Measurements from ENCODE around the gene FBLN1.

The FBLN1 gene

DNA sequence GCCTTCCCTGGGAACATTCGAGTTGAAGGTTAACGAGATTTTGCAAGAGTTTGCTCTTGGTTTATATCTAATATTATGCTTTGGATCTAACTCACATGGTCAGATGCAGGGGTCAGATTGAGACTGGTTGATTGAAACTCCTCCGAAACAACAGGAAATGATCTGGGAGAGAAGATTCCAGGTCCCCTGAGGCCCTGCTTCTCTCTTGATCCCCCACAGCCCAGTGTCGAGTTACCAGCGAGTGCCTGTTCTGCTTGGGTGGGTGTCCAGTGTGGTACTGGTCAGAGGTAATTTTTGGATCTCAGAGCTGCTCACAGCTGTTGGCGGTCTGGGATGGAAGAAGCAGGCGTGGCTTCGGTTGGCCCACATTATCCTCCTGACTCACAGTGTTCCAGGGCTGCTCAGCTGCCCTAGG is 9.2 kb downstream of the FBLN1 start:
- Histone ChIP-seq H2BK15ac (ENCODE audit: low read depth, poor library complexity, severe bottlenecking) (no peak overlapping the region), H3K14ac (ENCODE audit: low read length in 2 of 2) (no peak overlapping the region)

DNA sequence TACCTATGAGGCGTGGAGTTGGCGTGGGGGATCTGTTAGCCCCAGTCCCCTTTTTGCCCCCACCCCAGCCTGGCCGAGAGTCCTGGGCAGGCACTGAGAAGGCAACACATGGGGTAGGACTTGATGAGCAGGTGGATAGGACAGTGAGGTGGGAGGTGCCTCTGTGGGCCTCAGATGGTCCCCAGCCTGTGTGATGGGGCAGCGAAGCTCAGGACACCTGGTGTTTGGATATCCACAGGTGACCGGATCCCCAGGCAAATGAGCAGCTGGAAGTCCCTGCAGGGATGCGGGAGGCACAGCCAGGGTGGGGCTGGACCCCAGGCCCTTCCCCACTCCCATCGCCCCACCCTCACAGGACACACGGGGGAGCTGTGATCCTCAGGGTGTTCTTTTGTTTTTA is 9.7 kb downstream of the FBLN1 start:
- H4K8ac ChIP-seq (ENCODE audit: low read length), result peak overlapping the region; percentile 66
- no peaks in the 10 kb centered on the region for H3K27me3 ChIP-seq (ENCODE audit: control insufficient read depth in 1 of 2, insufficient read depth in 1 of 2, low read length in 2 of 2)
- H2AFZ ChIP-seq (ENCODE audit: low read depth, low read length), result no peak overlapping the region
- no peaks in the 10 kb centered on the region for H3K9me3 ChIP-seq (ENCODE audit: control insufficient read depth, low read length)
- WGBS, result 92% methylated on average over 5 of the region's 8 CpGs
- peak overlapping the region; percentile 59 to 92 for H3K18ac ChIP-seq (ENCODE audit: low read depth in 1 of 2, low read length in 2 of 2)
- peak overlapping the region; percentile 80 to 82 for H2BK12ac ChIP-seq (ENCODE audit: low read length in 2 of 2)
- peak overlapping the region; percentile 79 for H2BK5ac ChIP-seq (ENCODE audit: low read depth, low read length, poor library complexity, severe bottlenecking)
- H2BK120ac ChIP-seq (ENCODE audit: low read depth, low read length), result peak overlapping the region; percentile 22
- no peak overlapping the region for H3K4me2 ChIP-seq (ENCODE audit: low read length, poor library complexity, severe bottlenecking)
- H3K27ac ChIP-seq (ENCODE audit: low read length, poor library complexity, severe bottlenecking), result peak overlapping the region; percentile 96
- peak overlapping the region; percentile 75 to 83 for H3K4ac ChIP-seq (ENCODE audit: low read depth in 1 of 2, low read length in 2 of 2)
- H3K79me1 ChIP-seq (replicated peaks; ENCODE audit: low read length, poor library complexity, severe bottlenecking), result peaks cover 3% of the 10 kb centered on the region
- no peak overlapping the region for H3K4me3 ChIP-seq (ENCODE audit: insufficient read depth in 1 of 2, low read depth in 1 of 2, low read length in 2 of 2)
- H3K36me3 ChIP-seq (ENCODE audit: control insufficient read depth in 1 of 2, insufficient read depth in 2 of 2, low read depth in 1 of 2, low read length in 2 of 2), result peaks cover 9 to 26% of the 10 kb centered on the region in 2 experiments
- H3K4me1 ChIP-seq (ENCODE audit: control insufficient read depth, insufficient read depth, low read depth, low read length), result peaks cover 68% of the 10 kb centered on the region
- peak overlapping the region; percentile 98 for H2AK5ac ChIP-seq (ENCODE audit: low read length, severe bottlenecking)
- DNase-seq, result no peak
- peak overlapping the region; percentile 1 for H2BK15ac ChIP-seq (ENCODE audit: low read depth, poor library complexity, severe bottlenecking)
- peak overlapping the region; percentile 88 for H4K91ac ChIP-seq (ENCODE audit: low read length)
- H3K9ac ChIP-seq (ENCODE audit: low read length), result peak overlapping the region; percentile 21
- H3K14ac ChIP-seq (ENCODE audit: low read length in 2 of 2), result peak overlapping the region in 1 of 2 experiments; percentile 58
- H3K23ac ChIP-seq (ENCODE audit: low read length in 2 of 2), result peak overlapping the region in 1 of 2 experiments; percentile 63

More for the DNA sequence above, 9.2 kb downstream of the FBLN1 start:
- no peak overlapping the region for H2AFZ ChIP-seq (ENCODE audit: low read depth, low read length)
- peak; percentile 91 for DNase-seq
- H3K79me1 ChIP-seq (replicated peaks; ENCODE audit: low read length, poor library complexity, severe bottlenecking), result peaks cover 2% of the 10 kb centered on the region
- H4K8ac ChIP-seq (ENCODE audit: low read length), result no peak overlapping the region
- H4K91ac ChIP-seq (ENCODE audit: low read length), result peak overlapping the region; percentile 88
- H3K18ac ChIP-seq (ENCODE audit: low read depth in 1 of 2, low read length in 2 of 2), result peak overlapping the region; percentile 59 to 92
- no peaks in the 10 kb centered on the region for H3K9me3 ChIP-seq (ENCODE audit: control insufficient read depth, low read length)
- no peak overlapping the region for H3K4me3 ChIP-seq (ENCODE audit: insufficient read depth in 1 of 2, low read depth in 1 of 2, low read length in 2 of 2)
- peak overlapping the region; percentile 96 for H3K27ac ChIP-seq (ENCODE audit: low read length, poor library complexity, severe bottlenecking)
- H3K27me3 ChIP-seq (ENCODE audit: control insufficient read depth in 1 of 2, insufficient read depth in 1 of 2, low read length in 2 of 2), result no peaks in the 10 kb centered on the region
- H3K4me1 ChIP-seq (ENCODE audit: control insufficient read depth, insufficient read depth, low read depth, low read length), result peaks cover 66% of the 10 kb centered on the region
- H2BK12ac ChIP-seq (ENCODE audit: low read length in 2 of 2), result peak overlapping the region; percentile 17 to 82
- no peak overlapping the region for H3K4me2 ChIP-seq (ENCODE audit: low read length, poor library complexity, severe bottlenecking)
- peak overlapping the region; percentile 79 for H2BK5ac ChIP-seq (ENCODE audit: low read depth, low read length, poor library complexity, severe bottlenecking)
- peaks cover 9 to 27% of the 10 kb centered on the region in 2 experiments for H3K36me3 ChIP-seq (ENCODE audit: control insufficient read depth in 1 of 2, insufficient read depth in 2 of 2, low read depth in 1 of 2, low read length in 2 of 2)
- peak overlapping the region; percentile 16 for H3K9ac ChIP-seq (ENCODE audit: low read length)
- H3K4ac ChIP-seq (ENCODE audit: low read depth in 1 of 2, low read length in 2 of 2), result peak overlapping the region in 1 of 2 experiments; percentile 83
- 36% methylated on average over 8 of the region's 8 CpGs for WGBS
- no peak overlapping the region for H2AK5ac ChIP-seq (ENCODE audit: low read length, severe bottlenecking)
- H2BK120ac ChIP-seq (ENCODE audit: low read depth, low read length), result peak overlapping the region; percentile 22
- H3K23ac ChIP-seq (ENCODE audit: low read length in 2 of 2), result no peak overlapping the region

DNA sequence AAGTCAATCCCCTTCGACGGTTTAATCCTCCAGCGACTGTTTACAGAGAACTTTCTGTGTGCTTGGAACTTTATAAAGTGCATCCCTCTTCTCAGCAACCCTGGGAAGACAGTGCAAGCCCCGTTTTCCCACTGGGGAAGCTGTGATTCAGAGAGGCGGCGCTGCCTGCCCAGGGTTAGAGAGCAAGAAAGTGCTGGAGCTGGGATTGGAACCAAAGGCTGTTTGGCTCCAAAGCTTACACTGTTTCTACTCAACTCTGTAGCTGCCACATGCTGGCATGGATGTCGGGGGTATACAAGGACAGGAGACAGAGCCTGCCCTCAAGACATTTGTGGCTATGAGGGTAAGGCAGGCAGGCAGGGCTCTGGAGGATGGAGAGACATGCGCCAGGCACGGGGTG is 13.0 kb downstream of the FBLN1 start:
- peak overlapping the region; percentile 40 for H3K9ac ChIP-seq (ENCODE audit: low read length)
- H2BK15ac ChIP-seq (ENCODE audit: low read depth, poor library complexity, severe bottlenecking), result no peak overlapping the region
- no peaks in the 10 kb centered on the region for H3K9me3 ChIP-seq (ENCODE audit: control insufficient read depth, low read length)
- DNase-seq, result no peak
- H2BK120ac ChIP-seq (ENCODE audit: low read depth, low read length), result no peak overlapping the region
- no peak overlapping the region for H3K4ac ChIP-seq (ENCODE audit: low read depth in 1 of 2, low read length in 2 of 2)
- H3K23ac ChIP-seq (ENCODE audit: low read length in 2 of 2), result no peak overlapping the region
- H2AK5ac ChIP-seq (ENCODE audit: low read length, severe bottlenecking), result peak overlapping the region; percentile 13
- H3K36me3 ChIP-seq (ENCODE audit: control insufficient read depth in 1 of 2, insufficient read depth in 2 of 2, low read depth in 1 of 2, low read length in 2 of 2), result peaks cover 20 to 36% of the 10 kb centered on the region in 2 experiments
- H3K4me2 ChIP-seq (ENCODE audit: low read length, poor library complexity, severe bottlenecking), result no peak overlapping the region
- no peak overlapping the region for H2BK5ac ChIP-seq (ENCODE audit: low read depth, low read length, poor library complexity, severe bottlenecking)
- peak overlapping the region in 1 of 2 experiments; percentile 4 for H2BK12ac ChIP-seq (ENCODE audit: low read length in 2 of 2)
- peak overlapping the region in 1 of 2 experiments; percentile 69 for H3K14ac ChIP-seq (ENCODE audit: low read length in 2 of 2)
- H4K8ac ChIP-seq (ENCODE audit: low read length), result peak overlapping the region; percentile 72
- no peaks in the 10 kb centered on the region for H3K27me3 ChIP-seq (ENCODE audit: control insufficient read depth in 1 of 2, insufficient read depth in 1 of 2, low read length in 2 of 2)
- H3K79me1 ChIP-seq (replicated peaks; ENCODE audit: low read length, poor library complexity, severe bottlenecking), result peaks cover 10% of the 10 kb centered on the region
- H3K18ac ChIP-seq (ENCODE audit: low read depth in 1 of 2, low read length in 2 of 2), result peak overlapping the region; percentile 4 to 63
- H4K91ac ChIP-seq (ENCODE audit: low read length), result peak overlapping the region; percentile 23
- H3K4me1 ChIP-seq (ENCODE audit: control insufficient read depth, insufficient read depth, low read depth, low read length), result peaks cover 59% of the 10 kb centered on the region
- H2AFZ ChIP-seq (ENCODE audit: low read depth, low read length), result no peak overlapping the region
- WGBS, result 88% methylated on average over 8 of the region's 9 CpGs
- H3K4me3 ChIP-seq (ENCODE audit: insufficient read depth in 1 of 2, low read depth in 1 of 2, low read length in 2 of 2), result peak overlapping the region in 1 of 2 experiments; percentile 34
- H3K27ac ChIP-seq (ENCODE audit: low read length, poor library complexity, severe bottlenecking), result peak overlapping the region; percentile 84

DNA sequence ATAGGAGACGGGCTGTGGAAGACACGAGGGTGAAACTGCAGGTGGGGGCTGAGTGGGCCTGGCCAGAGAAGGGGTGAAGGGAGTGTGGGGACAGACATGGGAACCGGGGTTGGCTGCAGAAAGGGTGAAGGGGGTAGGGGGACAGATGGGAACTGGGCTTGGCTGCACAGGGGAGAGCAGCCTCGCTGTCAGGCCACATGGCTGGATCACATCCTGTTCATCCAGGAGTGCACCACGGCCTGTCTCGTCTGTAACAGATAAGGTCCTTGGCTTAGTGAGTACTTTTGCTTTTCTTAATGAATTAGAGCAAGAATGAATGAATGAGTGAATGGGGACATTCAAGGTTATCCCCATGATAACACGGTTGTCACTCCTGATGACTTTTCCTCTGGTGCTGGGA is 13.5 kb downstream of the FBLN1 start:
- no peak overlapping the region for H3K4me3 ChIP-seq (ENCODE audit: insufficient read depth in 1 of 2, low read depth in 1 of 2, low read length in 2 of 2)
- no peak overlapping the region for H2BK15ac ChIP-seq (ENCODE audit: low read depth, poor library complexity, severe bottlenecking)
- 88% methylated on average over 7 of the region's 7 CpGs for WGBS
- H3K4me1 ChIP-seq (ENCODE audit: control insufficient read depth, insufficient read depth, low read depth, low read length), result peaks cover 58% of the 10 kb centered on the region
- no peak overlapping the region for H3K23ac ChIP-seq (ENCODE audit: low read length in 2 of 2)
- H2BK5ac ChIP-seq (ENCODE audit: low read depth, low read length, poor library complexity, severe bottlenecking), result no peak overlapping the region
- H2BK120ac ChIP-seq (ENCODE audit: low read depth, low read length), result no peak overlapping the region
- peak overlapping the region; percentile 4 to 63 for H3K18ac ChIP-seq (ENCODE audit: low read depth in 1 of 2, low read length in 2 of 2)
- peaks cover 10% of the 10 kb centered on the region for H3K79me1 ChIP-seq (replicated peaks; ENCODE audit: low read length, poor library complexity, severe bottlenecking)
- peak overlapping the region in 1 of 2 experiments; percentile 2 for H3K4ac ChIP-seq (ENCODE audit: low read depth in 1 of 2, low read length in 2 of 2)
- H3K9me3 ChIP-seq (ENCODE audit: control insufficient read depth, low read length), result no peaks in the 10 kb centered on the region
- peak overlapping the region in 1 of 2 experiments; percentile 4 for H2BK12ac ChIP-seq (ENCODE audit: low read length in 2 of 2)
- peaks cover 22 to 41% of the 10 kb centered on the region in 2 experiments for H3K36me3 ChIP-seq (ENCODE audit: control insufficient read depth in 1 of 2, insufficient read depth in 2 of 2, low read depth in 1 of 2, low read length in 2 of 2)
- peak overlapping the region; percentile 84 for H3K27ac ChIP-seq (ENCODE audit: low read length, poor library complexity, severe bottlenecking)
- H3K4me2 ChIP-seq (ENCODE audit: low read length, poor library complexity, severe bottlenecking), result no peak overlapping the region
- H2AK5ac ChIP-seq (ENCODE audit: low read length, severe bottlenecking), result peak overlapping the region; percentile 13
- peak overlapping the region; percentile 23 for H4K91ac ChIP-seq (ENCODE audit: low read length)
- DNase-seq, result no peak
- H4K8ac ChIP-seq (ENCODE audit: low read length), result peak overlapping the region; percentile 72
- H3K27me3 ChIP-seq (ENCODE audit: control insufficient read depth in 1 of 2, insufficient read depth in 1 of 2, low read length in 2 of 2), result no peaks in the 10 kb centered on the region
- peak overlapping the region; percentile 40 for H3K9ac ChIP-seq (ENCODE audit: low read length)
- H3K14ac ChIP-seq (ENCODE audit: low read length in 2 of 2), result peak overlapping the region in 1 of 2 experiments; percentile 69
- H2AFZ ChIP-seq (ENCODE audit: low read depth, low read length), result no peak overlapping the region

All from mesenchymal stem cell (in vitro differentiated cells and primary cell).